DOHH2 (cell line): ENCODE data around the gene MARCHF4.

Experiments
- H3F3A ChIP-seq: fragments of 200-600 bp; sonication (generic), shearing (Covaris generic); 2 replicates; pipeline ENCODE4 v1.6.0; 2016; ENCODE audit warnings: antibody characterized with exemption, mild to moderate bottlenecking; ENCODE audit not compliant: control insufficient read depth, insufficient read depth
- H3K27ac ChIP-seq: fragments of 200-600 bp; sonication (generic); 2 replicates; pipeline ENCODE4 v1.5.1; 2014; ENCODE audit warnings: low read depth, mild to moderate bottlenecking, low read length, moderate library complexity
- H3K27me3 ChIP-seq: fragments of 200-600 bp; sonication (generic); 2 replicates; pipeline ENCODE4 v1.6.1; 2014; ENCODE audit warnings: mild to moderate bottlenecking, low read length, mixed read lengths; ENCODE audit not compliant: control insufficient read depth
- H3K36me3 ChIP-seq: fragments of 200-600 bp; sonication (generic); 2 replicates; pipeline ENCODE4 v1.6.1; 2014; ENCODE audit warnings: mild to moderate bottlenecking, low read length, moderate library complexity, mixed read lengths; ENCODE audit not compliant: control insufficient read depth
- H3K4me1 ChIP-seq: fragments of 200-600 bp; sonication (generic); 2 replicates; pipeline ENCODE4 v1.6.1; 2014; ENCODE audit warnings: mild to moderate bottlenecking, low read length, mixed read lengths; ENCODE audit not compliant: control insufficient read depth
- H3K4me2 ChIP-seq: fragments of 200-600 bp; sonication (generic); 2 replicates; pipeline ENCODE4 v1.6.0; 2014; ENCODE audit warnings: mild to moderate bottlenecking, low read length, moderate library complexity
- H3K4me3 ChIP-seq: fragments of 200-600 bp; sonication (generic); 2 replicates; pipeline ENCODE4 v1.5.1; 2014; ENCODE audit warnings: mild to moderate bottlenecking, low read length, mixed read lengths
- H3K79me2 ChIP-seq: fragments of 200-600 bp; sonication (generic); 2 replicates; pipeline ENCODE4 v1.6.1; 2014; ENCODE audit warnings: mild to moderate bottlenecking, low read length, mixed read lengths; ENCODE audit not compliant: control insufficient read depth
- H3K9me2 ChIP-seq: fragments of 200-600 bp; sonication (generic); replicated peaks from 2 replicates; pipeline ENCODE4 v1.6.1; 2014; ENCODE audit warnings: mild to moderate bottlenecking, low read length, mixed read lengths; ENCODE audit not compliant: control insufficient read depth
- H3K9me3 ChIP-seq: fragments of 200-600 bp; sonication (generic); 2 replicates; pipeline ENCODE4 v1.6.1; 2014; ENCODE audit warnings: antibody characterized with exemption, low read length, mixed read lengths; ENCODE audit not compliant: control insufficient read depth, insufficient read depth
- H4K20me1 ChIP-seq: fragments of 200-600 bp; sonication (generic); 2 replicates; pipeline ENCODE4 v1.6.0; 2014; ENCODE audit warnings: low read depth, mild to moderate bottlenecking, antibody characterized with exemption, low read length, moderate library complexity; ENCODE audit not compliant: control insufficient read depth, insufficient read depth
- CTCF ChIP-seq: fragments of 200-600 bp; sonication (generic); IDR thresholded peaks from one replicate; pipeline ENCODE4 v1.5.1; 2014; ENCODE audit warnings: antibody characterized with exemption, mild to moderate bottlenecking, low read depth, low read length; ENCODE audit not compliant: poor library complexity, severe bottlenecking
- EZH2phosphoT487 ChIP-seq: fragments of 200-600 bp; sonication (generic); IDR thresholded peaks from 2 replicates; pipeline ENCODE4 v1.6.1; 2017; ENCODE audit warnings: borderline replicate concordance, mild to moderate bottlenecking, antibody characterized with exemption, low read length, moderate library complexity, mixed read lengths

The MARCHF4 gene

GRCh38 chr2:216346781-216347180 lies 25.5 kb downstream of the MARCHF4 start:
- no peak overlapping the region for H3K4me3 ChIP-seq
- no peaks in the 10 kb centered on the region for H3K9me3 ChIP-seq
- no peaks in the 10 kb centered on the region for H3K9me2 ChIP-seq
- H3K27me3 ChIP-seq: no peaks in the 10 kb centered on the region; the same call in 1 of the 2 replicates
- no peaks in the 10 kb centered on the region for H3K36me3 ChIP-seq
- H3K79me2 ChIP-seq: no peaks in the 10 kb centered on the region
- H3F3A ChIP-seq: no peaks in the 10 kb centered on the region
- TF ChIP-seq EZH2phosphoT487 (no peak), CTCF (no peak)
- no peak overlapping the region for H3K4me2 ChIP-seq
- H3K27ac ChIP-seq: no peak overlapping the region
- no peaks in the 10 kb centered on the region for H3K4me1 ChIP-seq
- no peaks in the 10 kb centered on the region for H4K20me1 ChIP-seq

GRCh38 chr2:216345846-216346245 lies 26.4 kb downstream of the MARCHF4 start:
- Histone ChIP-seq H3K9me3 (no peaks in the 10 kb centered on the region), H3K27ac (no peak overlapping the region), H3K4me1 (no peaks in the 10 kb centered on the region), H4K20me1 (no peaks in the 10 kb centered on the region), H3K79me2 (no peaks in the 10 kb centered on the region), H3K4me3 (no peak overlapping the region), H3F3A (no peaks in the 10 kb centered on the region), H3K9me2 (no peaks in the 10 kb centered on the region), H3K27me3 (no peaks in the 10 kb centered on the region; the same call in 1 of the 2 replicates), H3K4me2 (no peak overlapping the region), H3K36me3 (no peaks in the 10 kb centered on the region)
- TF ChIP-seq CTCF (no peak), EZH2phosphoT487 (no peak)

GRCh38 chr2:216344950-216345300 lies 27.4 kb downstream of the MARCHF4 start:
- Histone ChIP-seq H3K4me1 (no peaks in the 10 kb centered on the region), H3K9me3 (no peaks in the 10 kb centered on the region), H3K79me2 (no peaks in the 10 kb centered on the region), H4K20me1 (no peaks in the 10 kb centered on the region), H3F3A (no peaks in the 10 kb centered on the region), H3K9me2 (no peaks in the 10 kb centered on the region), H3K27me3 (no peaks in the 10 kb centered on the region; the same call in 1 of the 2 replicates), H3K36me3 (no peaks in the 10 kb centered on the region), H3K27ac (no peak overlapping the region), H3K4me3 (no peak overlapping the region), H3K4me2 (no peak overlapping the region)
- no peak for TF ChIP-seq EZH2phosphoT487
- no peak for TF ChIP-seq CTCF
